Lower leg skin (tissue), 3 donors: Measurements from ENCODE around the gene IL1RAP.
"Not testable (repeated sequence)": the region's sequence is repeated elsewhere in the genome, so short reads cannot be mapped to it uniquely, and the experiment has no call there.

Source experiments
- CTCF ChIP-seq, 3 donors: fragments of 450-650 bp; IDR thresholded peaks; one replicate each; pipeline ENCODE4 v1.5.1; 2016; ENCODE audit warnings: antibody characterized with exemption in 3 of 3, mild to moderate bottlenecking in 3 of 3, moderate library complexity in 2 of 3
- POLR2A ChIP-seq, 2 donors: fragments of 450-650 bp; IDR thresholded peaks; one replicate each; pipeline ENCODE4 v1.6.1; 2016 to 2017; ENCODE audit warnings: antibody characterized with exemption in 2 of 2, mild to moderate bottlenecking in 1 of 2, moderate library complexity in 1 of 2

- TF ChIP-seq CTCF, POLR2A (IDR thresholded peaks at IDR 0.05): not testable (repeated sequence)
These were observed 40.6 kb upstream of the IL1RAP start for GRCh38 chr3:190473261-190473660.
